Activated naive CD8-positive, alpha-beta T cell treated with anti-CD3 and anti-CD28 coated beads, Interleukin-2, amount 10 ng/mL, durations not matched to agents 7 days and 5 days (primary cell): ENCODE results near the gene KRT31. TPM values are rescaled to one million over a fixed set of nuclear protein-coding genes. Genes with fewer than 3 reads are reported as not detected.
"Not testable (repeated sequence)": the region's sequence is repeated elsewhere in the genome, so short reads cannot be mapped to it uniquely, and the experiment has no call there.

Experiments
- ATAC-seq: fragments of 150-1000 bp; cut with Tn5 transposase; one replicate; pipeline ENCODE4 v1.10.0; 2021; ENCODE audit warnings: low read depth, moderate library complexity
- POLR2A ChIA-PET: fragments of 350-600 bp; sonication (Branson Sonifier 250); formaldehyde crosslinking; loops from one replicate; lab custom pipeline; 2021; ENCODE audit warnings: antibody characterized with exemption; lab: Charles Lee
- DNase-seq: peaks from one replicate; pipeline ENCODE4 v3.0.0; 2021
- H3K27ac Mint-ChIP-seq: one replicate; pipeline ENCODE4 v1.8.0; 2022; ENCODE audit warnings: mild to moderate bottlenecking, mixed read lengths
- H3K27me3 Mint-ChIP-seq: one replicate; pipeline ENCODE4 v1.8.0; 2022; ENCODE audit warnings: mild to moderate bottlenecking, moderate library complexity, mixed read lengths
- H3K36me3 Mint-ChIP-seq: one replicate; pipeline ENCODE4 v1.8.0; 2021; ENCODE audit warnings: mild to moderate bottlenecking, mixed read lengths
- H3K4me1 Mint-ChIP-seq: one replicate; pipeline ENCODE4 v1.8.0; 2021; ENCODE audit warnings: mixed read lengths
- H3K4me3 Mint-ChIP-seq: one replicate; pipeline ENCODE4 v1.8.0; 2022; ENCODE audit warnings: mild to moderate bottlenecking, moderate library complexity, mixed read lengths
- H3K9me3 Mint-ChIP-seq: one replicate; pipeline ENCODE4 v1.8.0; 2021; ENCODE audit warnings: mixed read lengths
- total RNA-seq, 2 experiments: library from RNA; stranded (reverse); gene quantifications; one replicate each; pipeline ENCODE4 v1.2.3, GENCODE V29; 2021

KRT31 gene
- total RNA-seq: not detected

DNA sequence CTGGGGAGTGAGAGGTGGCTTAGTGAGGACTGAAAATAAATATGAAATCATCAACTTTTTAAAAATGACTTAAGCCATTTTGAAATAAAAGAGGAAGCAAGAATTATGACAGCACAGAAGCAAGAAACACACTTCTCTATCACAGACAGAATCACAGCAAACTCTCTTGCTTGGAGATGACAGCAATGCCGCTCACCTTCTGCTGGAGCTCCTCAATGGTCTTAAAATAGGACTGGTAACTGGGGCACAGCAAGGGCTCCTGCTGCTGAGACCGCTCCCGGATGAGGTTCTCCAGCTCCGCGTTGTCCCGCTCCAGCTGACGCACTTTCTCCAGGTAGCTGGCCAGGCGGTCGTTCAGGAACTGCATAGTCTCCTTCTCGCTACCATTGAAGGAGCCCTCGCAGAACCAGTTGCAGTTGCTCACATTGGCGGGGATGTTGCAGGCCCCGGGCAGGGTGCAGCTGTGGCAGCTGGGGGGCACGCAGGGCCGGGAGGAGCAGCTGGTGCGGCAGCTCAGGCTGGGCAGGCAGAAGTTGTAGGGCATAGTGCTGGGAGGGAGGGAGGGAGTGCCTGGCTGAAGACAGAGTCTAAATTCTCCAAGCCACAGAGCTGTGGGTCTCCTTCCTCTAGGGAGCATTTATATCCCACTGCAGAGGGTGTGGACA, at the start of gene KRT31:
Gene KRT31 (minus strand): TSS at position 613 of the 665 bp plus-strand sequence. CDS start 69 bp downstream, at position 544.
- Mint-ChIP-seq H3K9me3 (no peaks in the 10 kb centered on the region), H3K27ac (no peak within 1 kb of the TSS), H3K4me1 (peaks cover 1% of the 10 kb centered on the region), H3K36me3 (no peaks in the 10 kb centered on the region), H3K4me3 (no peak within 1 kb of the TSS), H3K27me3 (peaks cover 3% of the 10 kb centered on the region)
- ATAC-seq: no peak
- DNase-seq: no peak
- POLR2A ChIA-PET: no interaction called here

DNA sequence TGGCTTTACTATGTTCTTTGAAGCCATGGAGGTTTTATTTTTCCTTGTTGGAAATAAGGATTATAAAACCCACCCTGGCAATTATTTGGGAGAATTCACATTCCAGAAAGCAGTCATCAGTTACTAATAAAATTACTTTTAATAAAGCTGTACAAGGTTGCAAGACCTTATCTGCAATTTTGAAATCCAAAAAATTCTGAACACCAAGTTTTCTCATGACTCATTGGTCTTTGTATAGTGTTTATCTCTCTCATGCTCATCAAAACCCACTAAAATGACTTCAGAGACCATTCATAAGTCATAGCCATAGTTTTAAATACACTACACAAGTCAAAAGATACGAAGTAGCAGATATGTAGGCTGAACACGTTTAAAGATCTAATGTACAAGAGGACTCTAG, 49.4 kb upstream of the KRT31 start:
- Mint-ChIP-seq H3K36me3 (no peaks in the 10 kb centered on the region), H3K27me3 (peaks cover 15% of the 10 kb centered on the region), H3K4me1 (no peaks in the 10 kb centered on the region), H3K9me3 (no peaks in the 10 kb centered on the region), H3K4me3 (no peak overlapping the region), H3K27ac (no peak overlapping the region)
- DNase-seq: no peak
- ATAC-seq: no peak
- POLR2A ChIA-PET: no interaction called here

DNA sequence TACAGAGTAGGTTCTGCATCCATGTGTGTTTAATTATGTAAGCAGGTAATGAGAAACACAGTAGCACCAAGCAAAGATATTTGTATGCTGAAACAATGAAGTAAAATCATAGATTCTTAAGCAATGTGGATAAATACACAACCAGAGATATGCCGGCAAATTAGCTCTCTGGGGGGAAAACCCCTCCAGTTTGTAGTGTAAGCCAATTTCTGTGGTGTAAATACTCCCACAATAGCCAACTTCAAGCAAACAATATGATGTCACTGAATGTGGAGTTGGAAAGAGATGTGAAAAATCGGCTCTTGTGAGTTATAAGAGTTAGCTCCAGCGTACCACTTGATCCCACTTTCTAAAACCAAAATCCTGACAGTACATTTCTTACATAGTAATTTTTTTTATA, 47.2 kb upstream of the KRT31 start:
- no peak for DNase-seq
- Mint-ChIP-seq H3K36me3 (no peaks in the 10 kb centered on the region), H3K4me3 (no peak overlapping the region), H3K4me1 (no peaks in the 10 kb centered on the region), H3K27me3 (peaks cover 13% of the 10 kb centered on the region), H3K27ac (no peak overlapping the region), H3K9me3 (no peaks in the 10 kb centered on the region)
- POLR2A ChIA-PET: no interaction called here
- no peak for ATAC-seq

DNA sequence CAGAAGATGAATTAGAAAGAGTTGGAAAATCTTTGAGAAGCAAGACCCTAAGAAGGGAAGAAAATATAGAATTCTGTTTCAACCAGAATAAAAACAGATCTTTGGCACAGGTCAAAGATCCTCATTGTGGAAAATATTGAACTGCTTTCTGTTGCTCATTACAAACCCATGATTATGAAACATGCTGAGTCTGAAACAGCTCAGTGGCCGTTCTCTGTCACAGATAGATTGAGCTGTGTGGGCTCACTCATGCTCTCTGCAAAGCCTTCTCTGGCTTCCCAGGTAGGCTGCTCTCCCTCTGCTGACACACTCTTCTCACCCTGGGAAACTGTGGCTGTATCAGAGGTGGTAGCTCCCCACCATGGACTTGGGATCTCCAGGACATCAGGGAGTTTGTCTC, 46.8 kb upstream of the KRT31 start:
- DNase-seq (no peak), ATAC-seq (no peak)
- Mint-ChIP-seq H3K27ac (no peak overlapping the region), H3K27me3 (peaks cover 13% of the 10 kb centered on the region), H3K4me1 (no peaks in the 10 kb centered on the region), H3K36me3 (no peaks in the 10 kb centered on the region), H3K4me3 (no peak overlapping the region), H3K9me3 (no peaks in the 10 kb centered on the region)
- POLR2A ChIA-PET: no interaction called here

DNA sequence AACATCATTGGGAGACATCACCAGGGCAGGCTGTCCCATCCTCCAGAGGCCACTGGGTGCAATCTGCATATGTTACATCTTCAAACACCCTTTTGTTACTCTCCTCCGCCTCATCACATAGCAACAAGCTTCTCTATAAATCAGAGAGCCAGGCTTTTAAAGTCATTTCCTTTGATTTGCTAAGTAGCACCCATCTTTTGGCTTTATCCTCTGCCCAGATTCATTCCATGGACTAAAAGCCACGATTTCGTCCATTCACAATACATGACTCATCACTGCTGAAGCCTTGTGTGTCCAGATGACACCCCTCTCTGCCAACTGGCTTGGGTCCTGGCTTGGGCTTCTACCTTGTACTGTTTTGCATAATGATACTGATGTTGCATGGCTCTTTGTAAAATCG, 45.3 kb upstream of the KRT31 start:
- Mint-ChIP-seq H3K36me3 (no peaks in the 10 kb centered on the region), H3K4me3 (no peak overlapping the region), H3K27ac (no peak overlapping the region), H3K4me1 (no peaks in the 10 kb centered on the region), H3K27me3 (peaks cover 13% of the 10 kb centered on the region), H3K9me3 (no peaks in the 10 kb centered on the region)
- ATAC-seq (no peak), DNase-seq (no peak)
- POLR2A ChIA-PET: interaction anchor here (0.5 kb wide), 1 partner anchor 101 kb away, joined by 3 read pairs; no protein-coding TSS in a partner anchor

DNA sequence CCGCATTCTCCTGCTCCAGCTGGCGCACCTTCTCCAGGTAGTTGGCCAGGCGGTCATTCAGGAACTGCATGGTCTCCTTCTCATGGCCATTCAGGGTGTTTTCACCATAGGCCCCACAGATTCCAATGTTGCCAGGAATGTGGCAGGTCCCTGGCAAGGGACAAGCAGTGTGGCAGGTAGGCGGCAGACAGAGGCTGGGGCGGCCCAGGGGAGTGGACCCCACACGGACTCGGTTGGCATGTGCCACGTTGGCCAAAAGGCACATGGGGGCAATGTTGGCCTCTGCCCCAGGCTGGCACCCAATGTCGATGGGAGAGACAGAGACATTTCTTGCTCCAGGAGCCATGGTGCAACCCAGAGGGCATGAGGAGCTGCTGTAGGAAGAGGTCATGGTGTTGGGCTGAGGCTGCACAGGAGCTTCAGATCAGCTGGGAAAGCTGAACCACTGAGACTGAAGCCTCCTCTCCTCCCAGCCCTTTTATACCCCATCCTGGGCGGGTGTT, 43.2 kb upstream of the KRT31 start, which contains the start of gene KRT38:
Gene KRT38 (minus strand): TSS at position 453 of the 503 bp plus-strand sequence. CDS start 62 bp downstream, at position 391.
- H3K27ac Mint-ChIP-seq: no peak within 1 kb of the TSS
- peaks cover 13% of the 10 kb centered on the region for H3K27me3 Mint-ChIP-seq
- POLR2A ChIA-PET: no interaction called here
- H3K4me1 Mint-ChIP-seq: no peaks in the 10 kb centered on the region
- no peaks in the 10 kb centered on the region for H3K36me3 Mint-ChIP-seq
- no peak for ATAC-seq
- H3K4me3 Mint-ChIP-seq: no peak within 1 kb of the TSS
- no peak for DNase-seq
- H3K9me3 Mint-ChIP-seq: no peaks in the 10 kb centered on the region

DNA sequence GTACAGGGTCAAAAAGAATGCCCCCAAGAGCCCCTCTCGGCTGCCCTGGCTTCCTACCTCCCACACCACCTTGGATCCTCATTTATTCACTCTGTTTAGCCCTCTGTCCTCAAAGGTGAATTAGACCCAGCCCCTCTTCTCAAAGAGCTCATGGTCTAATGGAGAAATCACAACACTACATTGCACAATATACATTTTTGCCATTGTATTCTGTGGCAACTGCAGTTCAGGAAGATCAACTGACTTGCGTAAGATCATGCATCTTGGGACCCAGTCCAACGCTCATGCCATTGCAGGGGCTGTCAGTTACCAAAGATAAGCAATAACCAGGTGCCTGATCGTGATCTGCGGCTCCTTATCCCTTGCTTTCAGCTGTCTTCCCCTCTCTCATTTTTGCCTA, 42.0 kb upstream of the KRT31 start:
- POLR2A ChIA-PET: no interaction called here
- Mint-ChIP-seq H3K27ac (no peak overlapping the region), H3K4me3 (no peak overlapping the region), H3K4me1 (no peaks in the 10 kb centered on the region), H3K27me3 (peaks cover 13% of the 10 kb centered on the region), H3K36me3 (no peaks in the 10 kb centered on the region), H3K9me3 (no peaks in the 10 kb centered on the region)
- ATAC-seq (no peak), DNase-seq (no peak)

DNA sequence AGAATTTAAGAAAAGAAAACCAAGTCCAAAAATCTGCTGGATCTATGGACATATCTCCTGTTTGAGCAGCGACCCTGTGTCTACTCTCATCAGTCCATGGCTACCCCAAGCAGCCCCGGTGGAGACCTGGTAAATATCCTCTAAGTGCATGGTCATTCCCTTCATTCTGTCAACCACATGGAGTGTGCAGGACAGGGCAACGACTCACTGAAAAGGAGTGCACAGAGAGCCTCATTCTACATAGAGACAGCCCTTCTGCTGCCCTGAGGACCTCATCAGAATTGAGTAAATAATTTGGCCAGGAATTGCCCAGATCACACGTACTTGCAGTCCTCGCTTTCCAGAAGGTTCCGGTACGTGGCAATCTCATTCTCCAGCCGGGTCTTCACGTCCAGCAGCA, 40.4 kb upstream of the KRT31 start:
- H3K4me1 Mint-ChIP-seq: no peaks in the 10 kb centered on the region
- DNase-seq (no peak), ATAC-seq (no peak)
- no peak overlapping the region for H3K27ac Mint-ChIP-seq
- no peaks in the 10 kb centered on the region for H3K9me3 Mint-ChIP-seq
- POLR2A ChIA-PET: no interaction called here
- no peak overlapping the region for H3K4me3 Mint-ChIP-seq
- H3K27me3 Mint-ChIP-seq: peaks cover 7% of the 10 kb centered on the region
- H3K36me3 Mint-ChIP-seq: no peaks in the 10 kb centered on the region

DNA sequence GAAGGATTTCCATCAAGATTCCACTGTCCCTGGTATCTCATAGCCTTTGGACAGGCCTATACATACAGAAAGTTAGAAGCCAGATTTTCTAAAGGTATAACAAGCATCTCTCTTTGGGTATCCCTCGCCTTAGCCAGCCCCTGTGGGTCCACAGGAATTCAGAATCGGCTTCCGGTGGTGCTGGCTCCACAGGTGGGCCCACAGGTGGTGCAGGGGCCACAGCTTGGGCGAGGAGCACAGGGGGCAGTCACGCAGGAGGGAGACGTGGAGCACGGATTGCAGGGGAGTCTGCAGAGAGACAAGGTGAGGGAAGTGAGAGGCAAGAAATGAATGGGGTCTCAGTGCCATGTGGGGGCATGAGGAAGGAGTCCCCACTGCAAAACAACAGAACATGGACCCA, 39.8 kb upstream of the KRT31 start:
- Mint-ChIP-seq H3K36me3 (no peaks in the 10 kb centered on the region), H3K27ac (no peak overlapping the region), H3K9me3 (no peaks in the 10 kb centered on the region), H3K4me1 (no peaks in the 10 kb centered on the region), H3K27me3 (peaks cover 4% of the 10 kb centered on the region), H3K4me3 (no peak overlapping the region)
- ATAC-seq (no peak), DNase-seq (no peak)
- POLR2A ChIA-PET: no interaction called here

DNA sequence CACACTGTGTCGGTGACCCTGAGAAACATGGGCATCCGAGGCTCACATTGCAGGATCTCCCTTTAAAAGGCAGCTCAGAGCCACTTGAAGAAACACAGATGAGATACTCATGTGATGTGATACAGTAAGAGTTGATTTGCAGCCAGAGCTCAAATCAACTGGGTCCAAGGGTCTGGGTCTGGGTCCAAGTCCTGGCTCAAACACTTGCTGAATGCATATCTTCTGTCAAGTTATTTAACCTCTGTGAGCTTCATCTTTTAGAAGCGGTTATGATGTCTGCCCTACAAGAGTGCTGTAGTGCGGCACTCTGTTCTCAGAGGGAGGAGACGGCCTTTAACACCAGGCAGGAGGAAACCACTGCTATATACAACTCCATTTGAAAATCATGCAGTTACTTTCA, 37.0 kb upstream of the KRT31 start:
- no peak overlapping the region for H3K4me3 Mint-ChIP-seq
- no peaks in the 10 kb centered on the region for H3K4me1 Mint-ChIP-seq
- no peaks in the 10 kb centered on the region for H3K9me3 Mint-ChIP-seq
- DNase-seq (no peak), ATAC-seq (no peak)
- H3K36me3 Mint-ChIP-seq: no peaks in the 10 kb centered on the region
- no peak overlapping the region for H3K27ac Mint-ChIP-seq
- peaks cover 3% of the 10 kb centered on the region for H3K27me3 Mint-ChIP-seq
- POLR2A ChIA-PET: no interaction called here

DNA sequence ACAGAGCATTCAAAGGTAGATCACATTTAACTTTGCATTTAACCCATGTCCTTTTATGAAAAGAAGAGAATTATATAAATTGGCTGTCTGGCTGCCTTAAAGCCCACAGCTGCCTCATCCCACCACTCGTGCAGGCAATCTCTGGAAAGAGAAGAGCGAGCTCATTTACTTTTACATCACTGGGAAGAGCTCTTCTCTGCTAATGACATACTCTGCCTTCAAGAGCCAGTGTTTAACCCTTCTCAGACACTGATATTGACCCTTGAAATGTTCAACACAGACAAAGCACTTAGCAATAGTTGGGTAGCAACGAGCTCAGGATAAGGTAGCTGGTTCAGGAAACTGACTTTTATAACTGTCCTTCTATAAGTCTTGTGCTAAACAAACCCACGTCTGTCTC, 36.6 kb upstream of the KRT31 start:
- DNase-seq (no peak), ATAC-seq (no peak)
- no peak overlapping the region for H3K27ac Mint-ChIP-seq
- H3K27me3 Mint-ChIP-seq: peaks cover 3% of the 10 kb centered on the region
- H3K36me3 Mint-ChIP-seq: no peaks in the 10 kb centered on the region
- POLR2A ChIA-PET: no interaction called here
- H3K4me3 Mint-ChIP-seq: no peak overlapping the region
- H3K4me1 Mint-ChIP-seq: no peaks in the 10 kb centered on the region
- H3K9me3 Mint-ChIP-seq: no peaks in the 10 kb centered on the region

DNA sequence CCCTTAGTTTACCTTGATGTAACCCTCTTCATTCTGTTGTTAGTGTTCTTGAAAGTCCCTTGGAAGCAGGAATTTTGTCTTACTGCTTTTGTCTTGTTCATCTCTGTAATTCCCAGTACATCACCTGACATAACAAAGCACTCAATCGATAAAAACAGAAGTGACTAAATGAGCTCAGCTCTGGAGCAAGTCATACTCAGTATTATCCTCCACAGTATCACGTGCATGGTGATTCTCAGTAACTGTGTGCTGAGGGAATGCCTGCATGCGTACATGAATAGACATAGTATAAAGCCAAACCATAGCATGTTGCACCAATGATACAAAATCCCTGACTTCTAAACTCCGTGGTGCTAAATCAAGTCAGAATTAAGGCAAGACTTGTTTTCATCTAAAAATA, 36.2 kb upstream of the KRT31 start:
- H3K36me3 Mint-ChIP-seq: no peaks in the 10 kb centered on the region
- peaks cover 3% of the 10 kb centered on the region for H3K27me3 Mint-ChIP-seq
- ATAC-seq: no peak
- H3K4me1 Mint-ChIP-seq: no peaks in the 10 kb centered on the region
- no peaks in the 10 kb centered on the region for H3K9me3 Mint-ChIP-seq
- H3K27ac Mint-ChIP-seq: no peak overlapping the region
- DNase-seq: no peak
- no peak overlapping the region for H3K4me3 Mint-ChIP-seq
- POLR2A ChIA-PET: no interaction called here

DNA sequence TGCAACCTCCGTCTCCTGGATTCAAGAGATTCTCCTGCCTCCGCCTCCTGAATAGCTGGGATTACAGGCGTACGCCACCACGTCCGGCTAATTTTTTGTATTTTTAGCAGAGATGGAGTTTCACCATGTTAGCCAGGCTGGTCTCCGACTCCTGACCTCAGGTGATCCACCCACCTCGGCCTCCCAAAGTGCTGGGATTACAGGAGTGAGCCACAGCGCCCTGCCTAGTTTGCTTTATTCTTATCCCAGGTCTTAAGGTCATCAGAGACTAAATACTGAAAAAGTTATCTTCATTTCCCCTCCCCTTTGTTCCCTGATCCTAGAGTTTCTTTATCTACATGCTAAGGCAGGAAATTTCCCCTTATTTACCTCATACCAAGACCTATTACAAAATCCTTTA, 33.0 kb upstream of the KRT31 start:
- ATAC-seq, H3K4me3 Mint-ChIP-seq, H3K27ac Mint-ChIP-seq, H3K9me3 Mint-ChIP-seq, POLR2A ChIA-PET, H3K27me3 Mint-ChIP-seq, H3K36me3 Mint-ChIP-seq, DNase-seq, H3K4me1 Mint-ChIP-seq: not testable (repeated sequence)

DNA sequence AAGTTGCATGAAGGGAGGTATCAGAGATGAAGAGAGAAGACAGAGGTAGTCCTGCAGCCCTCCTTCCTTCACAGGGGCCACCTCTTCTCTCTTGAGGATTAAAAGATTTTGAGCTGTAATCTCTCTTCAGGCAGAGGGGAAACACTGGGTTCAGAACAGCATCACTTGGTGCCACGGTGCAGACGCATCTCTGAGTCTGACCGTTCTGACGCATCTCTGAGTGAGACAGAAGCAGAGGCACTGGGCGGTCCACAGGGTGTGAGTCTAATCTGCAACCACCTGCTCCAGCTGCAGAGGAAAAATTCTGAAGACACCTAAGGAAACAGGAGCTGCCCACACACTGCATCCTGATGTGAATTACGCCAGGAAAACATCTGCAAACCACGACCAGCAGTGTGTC, 32.3 kb upstream of the KRT31 start:
- no peaks in the 10 kb centered on the region for H3K9me3 Mint-ChIP-seq
- peaks cover 3% of the 10 kb centered on the region for H3K27me3 Mint-ChIP-seq
- H3K27ac Mint-ChIP-seq: no peak overlapping the region
- ATAC-seq (no peak), DNase-seq (no peak)
- H3K4me1 Mint-ChIP-seq: no peaks in the 10 kb centered on the region
- H3K4me3 Mint-ChIP-seq: no peak overlapping the region
- POLR2A ChIA-PET: no interaction called here
- H3K36me3 Mint-ChIP-seq: no peaks in the 10 kb centered on the region
